IMR-90 (cell line): ENCODE data around the gene PCSK5.
"Not testable (repeated sequence)": the region's sequence is repeated elsewhere in the genome, so short reads cannot be mapped to it uniquely, and the experiment has no call there.

Experiments
- BHLHE40 ChIP-seq: fragments of 150-350 bp; IDR thresholded peaks from 2 replicates; pipeline ENCODE4 v1.6.1; 2016; ENCODE audit warnings: mild to moderate bottlenecking, low read depth, low read length
- CTCF ChIP-seq: conservative IDR thresholded peaks from 2 replicates; pipeline ENCODE4 v1.5.1; 2012; ENCODE audit warnings: mild to moderate bottlenecking, low read depth, low read length, improper control_type of control experiment
- FOS ChIP-seq: fragments of 150-350 bp; IDR thresholded peaks from 2 replicates; pipeline ENCODE4 v1.6.1; 2016; ENCODE audit warnings: low read depth, low read length
- MAZ ChIP-seq: IDR thresholded peaks from 2 replicates; pipeline ENCODE4 v1.6.1; 2012; ENCODE audit warnings: low read depth, mild to moderate bottlenecking, low read length, improper control_type of control experiment, moderate library complexity, borderline replicate concordance
- MXI1 ChIP-seq: IDR thresholded peaks from 2 replicates; pipeline ENCODE4 v1.6.1; 2012; ENCODE audit warnings: low read depth, mild to moderate bottlenecking, low read length, moderate library complexity, borderline replicate concordance
- POLR2A ChIP-seq: IDR thresholded peaks from 2 replicates; pipeline ENCODE4 v1.6.1; 2012; ENCODE audit warnings: mild to moderate bottlenecking, low read depth, low read length
- RCOR1 ChIP-seq: IDR thresholded peaks from 2 replicates; pipeline ENCODE4 v1.6.1; 2012; ENCODE audit warnings: mild to moderate bottlenecking, low read length, improper control_type of control experiment; ENCODE audit not compliant: insufficient replicate concordance
- USF2 ChIP-seq: fragments of 150-350 bp; IDR thresholded peaks from 2 replicates; pipeline ENCODE4 v1.6.1; 2017; ENCODE audit warnings: mild to moderate bottlenecking, antibody characterized with exemption, low read length, low read depth

GRCh38 chr9:75868526-75868925 is 21.9 kb upstream of the PCSK5 start:
- TF ChIP-seq MAZ, CTCF, FOS, POLR2A, RCOR1, USF2, BHLHE40, MXI1: not testable (repeated sequence)
